WERI-Rb-1 (cell line): Measurements from ENCODE around the gene PGM3.
A peak's percentile ranks its signal among the peaks of the same experiment; 100 is the strongest.

ENCODE experiments used
- DNase-seq: peaks from one replicate; pipeline ENCODE4 v3.0.0-alpha.2; 2020
- H3K27ac ChIP-seq: fragments of 250-450 bp; sonication (Bioruptor Pico); 2 replicates; pipeline ENCODE4 v1.5.1; 2020; ENCODE audit warnings: mild to moderate bottlenecking, moderate library complexity
- H3K27me3 ChIP-seq: fragments of 250-450 bp; sonication (Bioruptor Pico); 2 replicates; pipeline ENCODE4 v1.5.1; 2021; ENCODE audit warnings: mild to moderate bottlenecking, low read depth, moderate library complexity; ENCODE audit not compliant: insufficient read depth, severe bottlenecking
- H3K36me3 ChIP-seq: fragments of 250-450 bp; sonication (Bioruptor Pico); 2 replicates; pipeline ENCODE4 v1.5.1; 2020; ENCODE audit warnings: mild to moderate bottlenecking, moderate library complexity
- H3K4me3 ChIP-seq: 2 replicates; pipeline ENCODE4 v1.5.1; 2011; ENCODE audit warnings: low read depth, mild to moderate bottlenecking, control low read depth, low read length
- H3K9me3 ChIP-seq: fragments of 250-450 bp; sonication (Bioruptor Pico); 2 replicates; pipeline ENCODE4 v1.5.1; 2021; ENCODE audit warnings: mild to moderate bottlenecking, moderate library complexity; ENCODE audit not compliant: severe bottlenecking
- TF ChIP-seq, protein P1 (sequence below): IDR thresholded peaks from 2 replicates; pipeline ENCODE4 v1.5.1; 2011; ENCODE audit warnings: low read depth, mild to moderate bottlenecking, control low read depth, inconsistent platforms, low read length

Gene PGM3

DNA sequence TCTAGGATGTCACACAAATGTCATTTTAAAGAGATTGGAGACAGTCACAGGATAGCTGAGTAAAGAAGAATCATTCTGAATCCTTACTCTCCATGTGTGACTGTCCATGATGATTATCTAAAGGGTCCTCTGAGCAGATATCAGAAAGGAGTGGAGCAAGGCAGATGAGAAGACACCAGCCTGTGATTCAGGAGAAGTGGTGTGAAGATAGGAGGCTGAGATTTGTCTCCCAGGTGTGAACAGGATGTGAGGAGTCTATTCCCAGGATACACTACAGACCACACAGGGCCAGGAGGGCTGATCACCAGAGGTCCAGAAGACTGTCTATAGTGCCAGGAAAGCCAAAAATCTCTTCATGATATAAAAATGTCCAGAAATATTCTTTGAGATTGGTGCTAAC lies 27.1 kb upstream of the PGM3 start:
- no peak for DNase-seq
- TF ChIP-seq, protein P1, sequence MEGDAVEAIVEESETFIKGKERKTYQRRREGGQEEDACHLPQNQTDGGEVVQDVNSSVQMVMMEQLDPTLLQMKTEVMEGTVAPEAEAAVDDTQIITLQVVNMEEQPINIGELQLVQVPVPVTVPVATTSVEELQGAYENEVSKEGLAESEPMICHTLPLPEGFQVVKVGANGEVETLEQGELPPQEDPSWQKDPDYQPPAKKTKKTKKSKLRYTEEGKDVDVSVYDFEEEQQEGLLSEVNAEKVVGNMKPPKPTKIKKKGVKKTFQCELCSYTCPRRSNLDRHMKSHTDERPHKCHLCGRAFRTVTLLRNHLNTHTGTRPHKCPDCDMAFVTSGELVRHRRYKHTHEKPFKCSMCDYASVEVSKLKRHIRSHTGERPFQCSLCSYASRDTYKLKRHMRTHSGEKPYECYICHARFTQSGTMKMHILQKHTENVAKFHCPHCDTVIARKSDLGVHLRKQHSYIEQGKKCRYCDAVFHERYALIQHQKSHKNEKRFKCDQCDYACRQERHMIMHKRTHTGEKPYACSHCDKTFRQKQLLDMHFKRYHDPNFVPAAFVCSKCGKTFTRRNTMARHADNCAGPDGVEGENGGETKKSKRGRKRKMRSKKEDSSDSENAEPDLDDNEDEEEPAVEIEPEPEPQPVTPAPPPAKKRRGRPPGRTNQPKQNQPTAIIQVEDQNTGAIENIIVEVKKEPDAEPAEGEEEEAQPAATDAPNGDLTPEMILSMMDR, result no peak
- Histone ChIP-seq H3K27me3 (no peaks in the 10 kb centered on the region), H3K27ac (no peak overlapping the region), H3K4me3 (no peak overlapping the region), H3K9me3 (no peaks in the 10 kb centered on the region), H3K36me3 (no peaks in the 10 kb centered on the region)

DNA sequence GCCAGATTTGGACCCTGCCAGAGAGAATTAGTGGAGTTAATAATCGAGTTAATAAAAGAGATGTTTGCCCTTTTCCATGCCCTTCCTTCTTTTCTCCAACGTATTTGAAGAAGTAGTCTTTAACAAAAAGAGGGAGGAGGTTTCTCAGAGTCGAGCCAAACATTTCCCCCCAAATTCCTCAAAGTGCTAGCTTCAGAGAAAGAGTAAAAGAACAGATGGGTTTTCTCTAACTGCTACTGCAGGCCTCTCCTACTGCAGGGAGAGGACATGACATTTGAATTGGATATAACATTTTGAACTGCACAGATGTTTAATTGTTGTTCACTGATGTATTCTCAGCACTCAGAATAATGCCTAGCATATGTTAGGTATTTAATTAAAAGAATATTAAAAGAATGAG lies 25.6 kb upstream of the PGM3 start:
- Histone ChIP-seq H3K9me3 (no peaks in the 10 kb centered on the region), H3K4me3 (no peak overlapping the region), H3K27me3 (no peaks in the 10 kb centered on the region), H3K36me3 (no peaks in the 10 kb centered on the region), H3K27ac (no peak overlapping the region)
- TF ChIP-seq, protein P1, result no peak
- no peak for DNase-seq

DNA sequence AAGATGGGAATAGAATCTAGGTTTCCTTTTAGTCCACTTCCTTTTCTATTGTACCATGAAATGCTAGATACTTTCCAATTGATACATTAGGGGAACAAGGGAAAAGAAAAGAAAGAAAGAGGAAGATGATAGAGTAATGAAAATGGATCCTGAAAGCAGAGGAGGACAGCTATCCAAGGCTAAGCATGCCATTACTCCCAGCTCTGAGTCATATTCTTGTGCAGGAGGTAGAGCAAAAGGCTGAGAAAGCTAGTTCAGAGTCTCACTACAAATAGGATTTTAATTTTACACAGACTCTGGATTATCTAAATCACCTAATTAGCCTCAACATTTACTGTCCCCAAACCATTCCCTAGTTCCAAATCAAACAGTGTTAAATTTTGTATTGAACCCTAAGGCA lies 23.7 kb upstream of the PGM3 start:
- Histone ChIP-seq H3K4me3 (no peak overlapping the region), H3K27ac (no peak overlapping the region)
- TF ChIP-seq, protein P1, result no peak

DNA sequence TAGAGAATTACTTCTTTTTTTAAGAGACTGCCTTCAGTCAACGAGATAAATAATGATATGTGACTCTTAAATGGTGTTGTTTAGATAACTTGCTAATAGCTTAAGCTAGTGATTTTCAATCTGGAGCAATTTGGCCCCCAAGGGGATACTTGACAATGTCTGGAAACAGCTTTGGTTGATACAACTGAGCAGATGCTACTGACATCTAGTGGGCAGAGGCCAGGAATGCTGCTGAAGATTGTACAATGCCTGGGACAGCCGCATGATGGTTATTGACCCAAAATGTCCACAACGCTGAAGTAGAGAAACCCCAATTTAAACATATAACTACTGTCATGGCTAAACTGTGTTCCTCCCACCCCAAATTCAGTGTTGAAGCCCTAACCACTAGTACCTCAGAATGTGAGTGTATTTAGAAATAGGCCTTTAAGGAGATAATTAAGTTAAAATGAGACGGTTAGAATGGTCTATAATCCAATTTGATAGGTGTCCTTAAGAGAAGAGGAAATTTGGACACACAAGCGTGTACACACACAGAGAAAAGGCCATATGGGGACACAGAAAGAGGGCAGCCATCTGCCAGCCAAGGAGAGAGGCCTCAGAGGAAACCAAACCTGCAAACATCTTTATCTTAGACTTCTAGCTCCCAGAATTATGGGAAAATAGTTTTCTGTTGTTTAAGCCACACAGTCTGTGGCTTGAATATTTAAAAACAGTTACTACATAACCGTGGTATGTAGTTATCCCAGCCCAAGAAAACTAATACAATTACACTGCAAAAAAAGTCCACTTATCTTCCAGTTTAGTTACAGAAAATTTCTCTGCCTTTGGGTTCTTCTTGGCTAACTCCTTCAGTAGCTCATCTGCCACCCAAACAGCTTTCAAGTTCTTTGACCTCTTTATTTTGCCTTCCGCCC lies 22.3 kb upstream of the PGM3 start:
- Histone ChIP-seq H3K27me3 (no peaks in the 10 kb centered on the region), H3K9me3 (no peaks in the 10 kb centered on the region), H3K36me3 (no peaks in the 10 kb centered on the region), H3K27ac (no peak overlapping the region), H3K4me3 (no peak overlapping the region)
- DNase-seq, result peak; percentile 78
- TF ChIP-seq, protein P1, result peak; percentile 79

More for the DNA sequence above, 23.7 kb upstream of the PGM3 start:
- H3K27me3 ChIP-seq, result no peaks in the 10 kb centered on the region
- H3K36me3 ChIP-seq, result no peaks in the 10 kb centered on the region
- H3K9me3 ChIP-seq, result no peaks in the 10 kb centered on the region
- no peak for DNase-seq

DNA sequence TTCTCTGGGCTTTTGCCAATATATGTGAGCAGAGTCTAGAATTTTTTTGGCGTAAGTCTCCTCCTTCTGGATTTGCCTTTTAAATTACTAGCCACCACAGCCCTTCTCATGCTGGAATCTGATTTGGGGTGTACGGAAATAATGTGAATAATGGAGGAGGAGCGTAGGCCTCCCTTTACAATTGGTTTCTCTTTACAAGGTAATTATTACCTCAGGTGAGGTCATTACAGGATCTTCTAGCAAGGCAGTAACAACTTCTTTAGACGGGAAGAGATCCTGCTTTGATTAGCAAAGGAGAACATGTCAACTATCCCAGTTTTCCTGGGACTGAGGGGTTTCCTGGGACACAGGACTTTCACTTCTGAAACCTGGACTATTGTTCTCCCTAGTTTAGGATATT lies 9.0 kb upstream of the PGM3 start:
- no peak for DNase-seq
- Histone ChIP-seq H3K4me3 (no peak overlapping the region), H3K9me3 (no peaks in the 10 kb centered on the region), H3K36me3 (peaks cover 3% of the 10 kb centered on the region; the same call in 1 of the 2 replicates), H3K27me3 (no peaks in the 10 kb centered on the region), H3K27ac (no peak overlapping the region)
- TF ChIP-seq, protein P1, result no peak
